NCI-H1436 treated with DMSO at 0.1 percent for 48 hours (cell line): ENCODE data around the gene ZNF564.
"Not testable (repeated sequence)": the region's sequence is repeated elsewhere in the genome, so short reads cannot be mapped to it uniquely, and the experiment has no call there.

Experiments
- DNase-seq: peaks from one replicate; lab custom pipeline; 2025; lab: John Stamatoyannopoulos, UW

Gene ZNF564

GRCh38 chr19:12551060-12551832, at the start of gene ZNF564:
TSS of gene ZNF564 (minus strand) at chr19:12551482. CDS start at chr19:12551332, 150 bp downstream.
- DNase-seq, result peak; percentile 95

GRCh38 chr19:12597594-12597993, 46.3 kb upstream of the ZNF564 start:
- DNase-seq, result no peak

- DNase-seq, result no peak
Measured at GRCh38 chr19:12596927-12597548, 45.8 kb upstream of the ZNF564 start.

GRCh38 chr19:12596485-12596884, 45.2 kb upstream of the ZNF564 start:
- no peak for DNase-seq

GRCh38 chr19:12581100-12581499, 29.8 kb upstream of the ZNF564 start:
- no peak for DNase-seq

- DNase-seq, result no peak
Measured at GRCh38 chr19:12580180-12580694, 29.0 kb upstream of the ZNF564 start.

- DNase-seq, result no peak
Measured at GRCh38 chr19:12578641-12579040, 27.4 kb upstream of the ZNF564 start.

- no peak for DNase-seq
Measured at GRCh38 chr19:12574036-12574435, 22.8 kb upstream of the ZNF564 start.

- no peak for DNase-seq
Measured at GRCh38 chr19:12567951-12568350, 16.7 kb upstream of the ZNF564 start.

- not testable (repeated sequence) for DNase-seq
Measured at GRCh38 chr19:12566380-12566779, 15.1 kb upstream of the ZNF564 start.

GRCh38 chr19:12564016-12564664, 12.9 kb upstream of the ZNF564 start:
- peak; percentile 33 for DNase-seq

GRCh38 chr19:12555456-12555930, 4.2 kb upstream of the ZNF564 start:
- no peak for DNase-seq

- no peak for DNase-seq
Measured at GRCh38 chr19:12546903-12547302, 4.4 kb downstream of the ZNF564 start.

- DNase-seq, result no peak
Measured at GRCh38 chr19:12546068-12546467, 5.2 kb downstream of the ZNF564 start.

- DNase-seq, result no peak
Measured at GRCh38 chr19:12545267-12545666, 6.0 kb downstream of the ZNF564 start.

- no peak for DNase-seq
Measured at GRCh38 chr19:12544401-12544876, 6.8 kb downstream of the ZNF564 start.

- no peak for DNase-seq
Measured at GRCh38 chr19:12543855-12544254, 7.4 kb downstream of the ZNF564 start.

GRCh38 chr19:12527034-12527836, 24.0 kb downstream of the ZNF564 start:
- no peak for DNase-seq

- no peak for DNase-seq
Measured at GRCh38 chr19:12526542-12526941, 24.7 kb downstream of the ZNF564 start.

GRCh38 chr19:12521996-12522395, 29.3 kb downstream of the ZNF564 start:
- DNase-seq, result no peak

GRCh38 chr19:12513531-12514061, 37.7 kb downstream of the ZNF564 start:
- DNase-seq, result no peak
